ENCODE measurements around the gene ITGB4. TPM values are rescaled to one million over a fixed set of nuclear protein-coding genes. Genes with fewer than 3 reads are reported as not detected.

The ITGB4 gene
- total RNA-seq, 2 experiments from 2014 or later = 0.69 to 1.8 TPM

GRCh38 chr17:75773808-75774470, 52.7 kb downstream of the ITGB4 start:
- Mint-ChIP-seq H3K4me3 (no peak overlapping the region), H3K27me3 (no peaks in the 10 kb centered on the region), H3K4me1 (ENCODE audit: low read depth) (peaks cover 22% of the 10 kb centered on the region), H3K9me3 (no peaks in the 10 kb centered on the region), H3K27ac (no peak overlapping the region), H3K36me3 (ENCODE audit: low read depth) (peaks cover 28% of the 10 kb centered on the region)
- intact Hi-C loops (cut with micrococcal nuclease) = no loop called here
- ATAC-seq = no peak
- POLR2A ChIA-PET = interaction anchor here (1.0 to 7.5 kb wide), 9 partner anchors 11 to 129 kb away, joined by 3 to 215 read pairs (median 11); partner anchors contain the start of genes GALK1, RECQL5, SAP30BP and UNK
- CTCF ChIA-PET = interaction anchor here (0.7 to 2.2 kb wide), 3 partner anchors 10 to 22 kb away, joined by 3 to 13 read pairs (median 8); partner anchors contain the start of gene GALK1
- DNase-seq = no peak
- no peak for TF ChIP-seq CTCF (IDR thresholded peaks at IDR 0.05)

- Mint-ChIP-seq H3K27me3 (peaks cover under 1% of the 10 kb centered on the region), H3K4me1 (ENCODE audit: low read depth) (peaks cover 22% of the 10 kb centered on the region), H3K4me3 (no peak overlapping the region), H3K27ac (peak overlapping the region; percentile 67), H3K9me3 (no peaks in the 10 kb centered on the region), H3K36me3 (ENCODE audit: low read depth) (peaks cover 29% of the 10 kb centered on the region)
- no peak for TF ChIP-seq CTCF (IDR thresholded peaks at IDR 0.05)
- peak; percentile 43 for DNase-seq
- ATAC-seq = no peak
- intact Hi-C loops (cut with micrococcal nuclease) = no loop called here
- POLR2A ChIA-PET = interaction anchor here (0.6 to 7.5 kb wide), 13 partner anchors 11 to 123 kb away, joined by 3 to 215 read pairs (median 4); partner anchors contain the start of genes GALK1, RECQL5, SAP30BP and UNK
- CTCF ChIA-PET = interaction anchor here (0.7 to 6.1 kb wide), 3 partner anchors 9 to 53 kb away, joined by 3 to 40 read pairs (median 13); partner anchors contain the start of gene GALK1
Observed at GRCh38 chr17:75774471-75774990, 53.3 kb downstream of the ITGB4 start.

- ChIA-PET CTCF (interaction anchor here (0.7 to 6.1 kb wide), 3 partner anchors 10 to 52 kb away, joined by 3 to 40 read pairs (median 18); partner anchors contain the start of gene GALK1), POLR2A (interaction anchor here (0.6 to 7.5 kb wide), 19 partner anchors 10 to 123 kb away, joined by 3 to 215 read pairs (median 5); partner anchors contain the start of genes GALK1, RECQL5, SAP30BP and UNK)
- no peak for TF ChIP-seq CTCF (IDR thresholded peaks at IDR 0.05)
- ATAC-seq = no peak
- Mint-ChIP-seq H3K4me3 (peak overlapping the region; percentile 88), H3K27ac (peak overlapping the region; percentile 2), H3K36me3 (ENCODE audit: low read depth) (peaks cover 31% of the 10 kb centered on the region), H3K4me1 (ENCODE audit: low read depth) (peaks cover 25% of the 10 kb centered on the region), H3K27me3 (peaks cover 2% of the 10 kb centered on the region), H3K9me3 (no peaks in the 10 kb centered on the region)
- DNase-seq = peak; percentile 41
- intact Hi-C loops (cut with micrococcal nuclease) = no loop called here
Observed at GRCh38 chr17:75774991-75775668, 53.9 kb downstream of the ITGB4 start.

GRCh38 chr17:75776386-75777295, 55.4 kb downstream of the ITGB4 start:
- Mint-ChIP-seq H3K27ac (peak overlapping the region; percentile 70), H3K4me1 (ENCODE audit: low read depth) (peaks cover 30% of the 10 kb centered on the region), H3K36me3 (ENCODE audit: low read depth) (peaks cover 31% of the 10 kb centered on the region), H3K9me3 (no peaks in the 10 kb centered on the region), H3K4me3 (peak overlapping the region; percentile 88), H3K27me3 (peaks cover 2% of the 10 kb centered on the region)
- TF ChIP-seq CTCF (IDR thresholded peaks at IDR 0.05) = no peak
- POLR2A ChIA-PET = interaction anchor here (0.6 to 7.5 kb wide), 29 partner anchors 9 to 514 kb away, joined by 3 to 215 read pairs (median 5); partner anchors contain the start of genes GALK1, SMIM5, TRIM47 and TRIM65
- CTCF ChIA-PET = interaction anchor here (0.7 to 6.1 kb wide), 14 partner anchors 10 to 120 kb away, joined by 3 to 40 read pairs (median 4); partner anchors contain the start of genes GALK1 and TRIM65
- intact Hi-C loops (cut with micrococcal nuclease) = no loop called here
- ATAC-seq = no peak
- DNase-seq = peak; percentile 47
